Nephron (organoid): Measurements from ENCODE around the gene NTRK2.

Experiments
- H3K27ac Mint-ChIP-seq, 3 experiments: 2 replicates each; pipeline ENCODE4 v1.8.0; 2020; ENCODE audit warnings: mixed read lengths in 3 of 3, mild to moderate bottlenecking in 2 of 3, moderate library complexity in 1 of 3
- H3K27me3 Mint-ChIP-seq: 2 replicates; pipeline ENCODE4 v1.8.0; 2021; ENCODE audit warnings: low read depth, mild to moderate bottlenecking, moderate library complexity, mixed read lengths
- H3K36me3 Mint-ChIP-seq: 2 replicates; pipeline ENCODE4 v1.8.0; 2020; ENCODE audit warnings: low read depth, mixed read lengths
- H3K4me1 Mint-ChIP-seq: 2 replicates; pipeline ENCODE4 v1.8.0; 2020; ENCODE audit warnings: mixed read lengths
- H3K4me3 Mint-ChIP-seq, 3 experiments: 2 replicates each; pipeline ENCODE4 v1.8.0; 2020; ENCODE audit warnings: mild to moderate bottlenecking in 3 of 3, mixed read lengths in 3 of 3, moderate library complexity in 2 of 3
- H3K9me3 Mint-ChIP-seq: 2 replicates; pipeline ENCODE4 v1.8.0; 2020; ENCODE audit warnings: mixed read lengths
- TF ChIP-seq, protein P1 (sequence below), 3 experiments: fragments of 200-600 bp; sonication (generic); IDR thresholded peaks; one replicate each; pipeline ENCODE4 v1.5.0; 2021; ENCODE audit warnings: antibody characterized with exemption in 3 of 3; ENCODE audit not compliant: unreplicated experiment in 3 of 3

Gene NTRK2

DNA sequence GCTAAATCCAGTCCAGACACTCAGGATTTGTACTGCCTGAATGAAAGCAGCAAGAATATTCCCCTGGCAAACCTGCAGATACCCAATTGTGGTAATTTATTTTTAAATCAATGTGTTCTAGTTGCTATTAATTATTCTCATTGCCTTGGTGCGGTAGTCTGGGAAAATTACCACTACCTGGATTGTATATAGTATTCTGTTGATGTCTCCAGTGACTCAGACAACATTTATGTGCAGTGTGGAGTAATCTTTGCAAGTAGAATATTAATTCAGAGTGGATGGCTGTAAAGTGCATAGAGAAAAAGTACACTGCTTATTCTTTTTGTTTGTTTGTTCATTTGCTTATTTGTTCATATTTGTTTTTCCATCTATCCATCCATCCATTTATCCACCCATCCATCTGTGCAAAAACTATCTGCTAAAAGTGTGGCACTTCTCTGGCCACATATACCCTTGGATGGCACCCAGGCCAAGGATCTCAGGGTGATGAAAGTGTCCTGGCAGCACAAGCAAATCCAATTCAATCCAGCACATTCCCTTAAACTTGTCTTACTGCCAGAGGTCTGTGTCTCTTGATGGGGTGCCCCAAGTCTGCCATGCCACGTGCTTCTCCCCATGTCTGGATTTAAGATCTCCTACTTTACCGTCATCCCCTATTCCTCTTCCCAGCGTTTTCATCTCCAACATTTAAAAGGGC, 41.3 kb downstream of the NTRK2 start:
- Mint-ChIP-seq H3K27me3 (peaks cover 4% of the 10 kb centered on the region), H3K36me3 (peaks cover 23% of the 10 kb centered on the region), H3K9me3 (no peaks in the 10 kb centered on the region), H3K4me1 (peaks cover 15% of the 10 kb centered on the region), H3K27ac (no peak overlapping the region), H3K4me3 (no peak overlapping the region)
- TF ChIP-seq, protein P1, sequence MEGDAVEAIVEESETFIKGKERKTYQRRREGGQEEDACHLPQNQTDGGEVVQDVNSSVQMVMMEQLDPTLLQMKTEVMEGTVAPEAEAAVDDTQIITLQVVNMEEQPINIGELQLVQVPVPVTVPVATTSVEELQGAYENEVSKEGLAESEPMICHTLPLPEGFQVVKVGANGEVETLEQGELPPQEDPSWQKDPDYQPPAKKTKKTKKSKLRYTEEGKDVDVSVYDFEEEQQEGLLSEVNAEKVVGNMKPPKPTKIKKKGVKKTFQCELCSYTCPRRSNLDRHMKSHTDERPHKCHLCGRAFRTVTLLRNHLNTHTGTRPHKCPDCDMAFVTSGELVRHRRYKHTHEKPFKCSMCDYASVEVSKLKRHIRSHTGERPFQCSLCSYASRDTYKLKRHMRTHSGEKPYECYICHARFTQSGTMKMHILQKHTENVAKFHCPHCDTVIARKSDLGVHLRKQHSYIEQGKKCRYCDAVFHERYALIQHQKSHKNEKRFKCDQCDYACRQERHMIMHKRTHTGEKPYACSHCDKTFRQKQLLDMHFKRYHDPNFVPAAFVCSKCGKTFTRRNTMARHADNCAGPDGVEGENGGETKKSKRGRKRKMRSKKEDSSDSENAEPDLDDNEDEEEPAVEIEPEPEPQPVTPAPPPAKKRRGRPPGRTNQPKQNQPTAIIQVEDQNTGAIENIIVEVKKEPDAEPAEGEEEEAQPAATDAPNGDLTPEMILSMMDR (IDR thresholded peaks at IDR 0.05; ENCODE audit: unreplicated experiment in 3 of 3), result no peak

DNA sequence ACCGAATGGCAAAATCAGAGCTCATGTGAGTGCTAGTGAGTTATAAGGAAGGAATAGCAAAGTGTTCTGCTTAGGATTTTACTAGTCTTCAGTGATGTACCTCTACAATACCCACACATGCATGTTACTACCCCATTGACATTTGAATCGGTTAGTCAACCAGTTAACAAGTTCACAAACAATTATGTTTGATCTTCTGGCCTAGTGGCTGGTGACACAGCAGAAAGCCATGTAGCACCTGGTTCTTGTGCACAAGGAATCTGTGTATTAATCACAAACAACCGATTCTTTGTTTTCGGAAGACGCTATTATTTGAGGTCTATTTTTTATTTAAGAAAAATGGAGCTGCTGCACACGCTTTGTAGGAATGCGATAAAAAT, 41.9 kb downstream of the NTRK2 start:
- H3K36me3 Mint-ChIP-seq, result peaks cover 20% of the 10 kb centered on the region
- peaks cover 4% of the 10 kb centered on the region for H3K27me3 Mint-ChIP-seq
- no peak overlapping the region for H3K27ac Mint-ChIP-seq
- no peak overlapping the region for H3K4me3 Mint-ChIP-seq
- TF ChIP-seq, protein P1 (IDR thresholded peaks at IDR 0.05; ENCODE audit: unreplicated experiment in 3 of 3), result no peak
- H3K4me1 Mint-ChIP-seq, result peaks cover 15% of the 10 kb centered on the region
- H3K9me3 Mint-ChIP-seq, result no peaks in the 10 kb centered on the region

DNA sequence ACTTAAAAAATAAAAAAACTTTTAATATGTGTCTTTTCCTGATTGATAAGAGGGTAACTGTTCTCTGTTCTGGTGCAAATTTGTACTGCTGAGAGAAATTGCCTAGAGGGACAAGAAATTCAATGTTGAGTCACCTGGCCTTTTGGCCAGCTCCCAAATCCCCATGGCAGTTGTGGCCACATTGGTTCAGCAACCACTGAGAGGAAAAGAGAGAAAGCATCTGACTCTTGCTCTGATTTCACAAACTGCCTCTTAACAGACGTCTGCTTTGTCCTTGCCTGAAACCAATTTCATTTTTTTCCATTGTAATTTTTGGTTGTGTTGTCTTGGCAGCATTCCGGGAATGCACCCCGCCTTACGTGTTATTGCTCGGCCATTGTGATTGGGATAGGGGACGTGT, 42.4 kb downstream of the NTRK2 start:
- Mint-ChIP-seq H3K27ac (no peak overlapping the region), H3K27me3 (peaks cover 4% of the 10 kb centered on the region), H3K4me3 (no peak overlapping the region), H3K9me3 (no peaks in the 10 kb centered on the region), H3K4me1 (peaks cover 19% of the 10 kb centered on the region), H3K36me3 (peaks cover 23% of the 10 kb centered on the region)
- TF ChIP-seq, protein P1 (IDR thresholded peaks at IDR 0.05; ENCODE audit: unreplicated experiment in 3 of 3), result no peak

DNA sequence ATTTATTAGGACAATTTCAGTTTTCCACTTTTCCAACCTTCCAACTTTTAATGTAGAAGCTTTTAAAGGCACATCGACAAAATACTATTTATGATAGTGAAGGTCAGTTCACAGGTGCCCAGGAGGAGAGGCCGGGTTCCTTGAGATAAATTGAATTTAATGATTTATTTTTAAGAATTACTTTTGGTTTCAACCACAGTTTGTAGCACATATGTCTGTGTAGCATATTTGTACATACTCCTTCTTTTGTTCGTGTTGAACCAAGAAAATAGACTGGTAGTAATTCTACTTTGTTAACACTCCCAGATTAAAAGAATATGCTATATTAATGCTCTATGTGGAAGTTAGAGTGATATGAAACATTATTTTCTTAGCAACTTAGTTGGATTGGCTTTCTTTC, 46.7 kb downstream of the NTRK2 start:
- no peak overlapping the region for H3K4me3 Mint-ChIP-seq
- H3K9me3 Mint-ChIP-seq, result no peaks in the 10 kb centered on the region
- H3K36me3 Mint-ChIP-seq, result peaks cover 33% of the 10 kb centered on the region
- TF ChIP-seq, protein P1 (IDR thresholded peaks at IDR 0.05; ENCODE audit: unreplicated experiment in 3 of 3), result no peak
- no peak overlapping the region for H3K27ac Mint-ChIP-seq
- peaks cover 26% of the 10 kb centered on the region for H3K4me1 Mint-ChIP-seq
- peaks cover 13% of the 10 kb centered on the region for H3K27me3 Mint-ChIP-seq

DNA sequence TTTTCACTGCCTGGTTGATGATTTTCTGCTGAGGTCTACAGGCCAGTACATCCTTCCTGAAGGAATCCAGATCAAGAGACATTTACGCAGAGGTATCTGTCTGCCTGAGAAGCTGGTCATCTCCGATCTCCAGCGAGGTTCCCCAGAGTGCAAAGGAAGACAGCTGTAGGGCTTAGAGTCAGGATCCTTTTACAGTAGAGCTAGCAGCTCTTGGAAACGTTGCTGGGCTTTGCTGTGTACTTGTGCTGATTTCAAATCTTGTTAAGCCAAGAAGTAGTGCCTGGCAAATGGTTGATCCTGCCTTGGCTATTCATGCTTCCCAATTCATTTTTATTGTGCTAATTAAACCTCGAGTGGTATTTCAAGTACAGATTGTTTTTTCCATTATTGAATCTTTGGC, 48.9 kb downstream of the NTRK2 start:
- H3K4me1 Mint-ChIP-seq, result peaks cover 25% of the 10 kb centered on the region
- peaks cover 27% of the 10 kb centered on the region for H3K36me3 Mint-ChIP-seq
- H3K27ac Mint-ChIP-seq, result peak overlapping the region in 1 of 3 experiments; percentile 22
- TF ChIP-seq, protein P1 (IDR thresholded peaks at IDR 0.05; ENCODE audit: unreplicated experiment in 3 of 3), result no peak
- no peak overlapping the region for H3K4me3 Mint-ChIP-seq
- H3K9me3 Mint-ChIP-seq, result no peaks in the 10 kb centered on the region
- peaks cover 13% of the 10 kb centered on the region for H3K27me3 Mint-ChIP-seq

DNA sequence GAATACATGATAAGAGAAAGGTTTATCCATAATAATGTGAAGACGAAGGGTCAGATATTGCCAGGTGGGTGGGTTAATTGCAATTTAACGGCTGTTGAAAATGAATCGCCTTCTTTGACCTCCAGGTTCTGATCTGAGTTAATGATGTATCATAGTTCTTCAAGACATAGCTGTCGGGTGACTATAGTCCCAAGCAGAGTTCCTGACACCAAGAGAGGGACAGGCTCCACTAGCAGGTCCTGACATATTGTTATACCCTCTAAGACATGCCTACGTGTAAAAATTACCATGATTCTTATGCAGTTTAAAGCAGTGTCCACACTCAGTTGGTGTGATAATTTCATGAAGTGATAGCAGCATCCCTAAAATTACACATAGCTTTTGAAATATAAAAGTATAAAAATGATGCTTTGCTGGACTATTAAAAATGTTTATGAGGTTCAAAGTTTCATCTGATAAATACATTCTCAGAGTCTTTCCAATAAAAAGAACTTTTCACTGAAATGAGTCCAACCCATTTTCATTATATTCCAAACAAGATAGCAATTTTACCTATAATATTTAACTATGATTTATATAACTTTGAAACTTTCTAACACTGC, 53.0 kb downstream of the NTRK2 start:
- Mint-ChIP-seq H3K27ac (no peak overlapping the region), H3K4me1 (peaks cover 16% of the 10 kb centered on the region)

More for the DNA sequence above, 53.0 kb downstream of the NTRK2 start:
- no peaks in the 10 kb centered on the region for H3K9me3 Mint-ChIP-seq
- no peak overlapping the region for H3K4me3 Mint-ChIP-seq
- H3K27me3 Mint-ChIP-seq, result peaks cover 9% of the 10 kb centered on the region
- H3K36me3 Mint-ChIP-seq, result peaks cover 19% of the 10 kb centered on the region
- TF ChIP-seq, protein P1 (IDR thresholded peaks at IDR 0.05; ENCODE audit: unreplicated experiment in 3 of 3), result no peak
